Stimulated activated CD8-positive, alpha-beta memory T cell treated with anti-CD3 and anti-CD28 coated beads, Interleukin-7, amount 100 ng/mL, for 24 hours (primary cell): ENCODE results near the gene PRR13.
"Not testable (repeated sequence)": the region's sequence is repeated elsewhere in the genome, so short reads cannot be mapped to it uniquely, and the experiment has no call there.

Experiments
- DNase-seq: peaks from one replicate; pipeline ENCODE4 v3.0.0-alpha.2; 2020; ENCODE audit warnings: low read depth

Gene PRR13

GRCh38 chr12:53439582-53439981, 2.0 kb upstream of the PRR13 start:
- DNase-seq: not testable (repeated sequence)

DNA sequence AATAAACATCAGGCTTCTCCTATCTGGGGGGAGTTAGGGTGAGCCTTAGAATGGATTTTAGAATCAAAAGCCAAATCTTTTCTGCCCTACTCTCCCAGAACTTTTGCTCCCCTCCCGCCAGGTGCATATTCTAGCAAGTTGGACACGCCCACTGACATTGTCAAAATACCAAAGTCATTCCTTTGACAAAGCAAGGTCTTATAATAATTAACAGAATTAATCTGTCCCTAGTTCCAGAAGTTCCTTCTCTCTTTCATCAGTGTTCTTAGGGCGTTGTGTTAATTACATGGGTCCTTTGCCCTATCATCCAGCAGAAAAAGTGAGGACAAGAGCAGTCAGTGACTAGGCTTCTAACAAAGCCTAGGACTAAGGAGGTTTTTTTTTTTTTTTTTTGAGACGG, 2.4 kb downstream of the PRR13 start:
- no peak for DNase-seq

DNA sequence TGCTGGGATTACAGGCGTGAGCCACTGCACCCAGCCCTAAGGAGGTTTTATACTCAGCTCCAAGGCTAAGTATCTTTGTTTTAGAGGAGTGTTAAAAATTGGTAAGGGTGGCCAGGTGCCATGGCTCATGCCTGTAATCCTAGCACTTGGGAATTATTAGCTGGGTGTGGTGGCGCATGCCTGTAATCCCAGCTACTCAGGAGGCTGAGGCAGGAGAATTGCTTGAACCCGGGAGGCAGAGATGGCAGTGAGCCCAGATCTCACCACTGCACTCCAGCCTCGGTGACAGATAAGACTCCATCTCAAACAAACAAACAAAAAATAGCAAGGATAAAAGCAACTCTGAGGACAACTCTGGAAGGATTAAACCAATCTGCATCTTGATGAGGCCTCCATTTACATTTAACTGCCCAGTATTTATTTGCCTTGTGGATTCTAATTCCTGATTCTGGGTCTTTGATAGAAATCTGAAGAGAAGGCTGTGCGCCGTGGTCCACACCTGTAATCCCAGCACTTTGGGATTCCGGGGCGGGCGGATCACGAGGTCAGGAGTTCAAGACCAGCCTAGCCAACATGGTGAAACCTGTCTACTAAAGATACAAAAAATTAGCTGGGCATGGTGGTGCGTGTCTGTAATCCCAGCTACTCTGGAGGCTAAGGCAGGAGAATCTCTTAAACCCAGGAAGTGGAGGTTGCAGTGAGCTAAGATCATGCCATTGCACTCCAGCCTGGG, 3.2 kb downstream of the PRR13 start:
- DNase-seq: not testable (repeated sequence)

DNA sequence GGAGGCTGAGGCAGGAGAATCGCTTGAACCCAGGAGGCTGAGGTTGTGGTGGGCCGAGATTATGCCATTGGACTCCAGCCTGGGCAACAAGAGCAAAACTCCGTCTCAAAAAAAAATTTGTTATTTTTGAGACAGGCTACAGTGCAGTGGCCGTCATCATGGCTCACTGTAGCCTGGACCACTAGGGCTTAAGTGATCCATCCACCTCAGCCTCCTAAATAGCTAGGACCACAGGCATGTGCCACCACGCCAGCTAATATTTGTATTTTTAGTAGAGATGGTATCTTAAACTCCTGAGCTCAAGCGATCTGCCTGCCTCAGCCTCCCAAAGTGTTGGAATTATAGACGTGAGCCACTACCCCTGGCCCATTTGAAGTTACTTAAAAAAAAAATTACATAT, 9.4 kb downstream of the PRR13 start:
- DNase-seq: no peak

GRCh38 chr12:53451661-53452158, 10.2 kb downstream of the PRR13 start, which contains the start of gene PCBP2:
TSS of gene PCBP2 (plus strand) at chr12:53452102. CDS start at chr12:53454801, 2,699 bp downstream.
- peak; percentile 89 for DNase-seq

DNA sequence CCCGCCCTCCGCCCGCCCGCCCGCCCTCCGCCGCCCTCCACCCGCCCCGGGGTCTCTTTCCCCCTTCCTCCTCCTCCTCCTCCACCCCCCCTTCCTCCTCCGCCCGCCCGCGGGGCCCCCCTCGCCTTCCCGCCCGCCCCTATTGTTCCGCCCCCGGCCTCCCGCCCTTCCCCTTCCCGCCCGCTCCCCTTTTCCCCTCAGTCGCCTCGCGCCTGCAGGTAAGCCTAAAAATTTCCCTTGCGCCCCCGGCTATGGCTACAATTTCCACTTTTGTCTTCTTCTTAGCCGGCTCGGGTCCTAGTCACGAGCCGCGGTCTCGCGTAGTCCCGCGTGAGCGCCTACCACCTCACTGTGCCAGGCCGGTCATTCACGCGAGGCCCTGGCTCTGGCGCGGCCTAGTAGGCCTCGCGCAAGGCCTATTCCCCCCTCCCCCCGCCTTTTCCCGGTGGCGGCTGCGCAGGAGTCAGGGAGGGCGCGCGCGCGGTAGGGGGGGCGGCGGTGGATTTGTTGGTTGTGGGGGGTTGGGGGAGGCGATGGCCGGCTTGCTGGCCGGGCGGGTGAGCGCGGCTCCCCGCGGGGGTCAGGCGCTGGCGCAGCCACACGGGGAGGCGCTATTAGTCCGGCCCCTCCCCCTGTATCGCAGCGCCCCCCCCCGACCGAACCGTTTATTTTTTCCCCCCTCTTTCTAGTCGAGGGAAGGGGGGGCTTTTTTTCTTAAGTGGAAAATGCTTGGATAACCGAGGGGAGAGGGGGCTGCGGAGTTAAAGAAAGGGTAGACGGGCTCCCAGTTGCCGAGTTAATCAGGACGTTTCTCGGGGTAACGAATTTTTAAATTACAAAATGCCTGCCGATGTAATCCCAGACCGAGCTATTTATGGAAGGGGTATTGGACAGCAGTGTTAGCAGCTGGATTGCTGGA, 10.9 kb downstream of the PRR13 start:
- DNase-seq: peak; percentile 49

DNA sequence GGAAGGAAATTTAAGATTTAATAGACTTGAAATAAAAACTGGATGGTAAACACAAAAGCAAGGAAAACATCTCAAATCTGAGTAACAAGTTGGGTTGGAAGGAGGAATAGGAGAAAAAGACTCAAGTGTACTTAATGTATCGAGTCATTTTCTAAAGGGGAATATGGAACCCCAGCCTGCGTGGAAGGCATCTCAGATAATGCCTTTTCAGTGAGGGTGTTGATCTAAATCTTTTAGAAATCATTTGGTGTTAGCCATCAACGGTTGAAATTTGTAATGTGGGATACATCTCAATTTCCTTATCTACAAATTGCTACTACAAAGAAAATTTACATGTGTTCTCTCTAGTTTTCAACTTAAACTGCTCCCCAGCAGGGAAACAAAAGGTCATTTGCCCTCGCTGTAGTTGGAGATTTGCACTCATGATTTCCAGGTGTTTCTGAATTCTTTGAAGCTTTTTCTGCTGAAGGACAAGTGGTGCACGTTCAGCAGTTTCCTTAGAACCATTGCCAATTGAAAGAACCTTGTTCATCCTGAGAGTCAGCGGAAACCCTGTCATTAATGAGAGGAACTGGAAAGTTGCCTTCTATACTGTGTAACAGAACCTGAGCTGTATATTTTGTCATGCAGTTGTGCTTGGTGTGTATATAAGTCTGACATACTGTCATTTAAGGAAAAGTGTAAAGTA, 12.6 kb downstream of the PRR13 start:
- DNase-seq: no peak

- no peak for DNase-seq
These were observed 13.2 kb downstream of the PRR13 start for GRCh38 chr12:53454707-53455106.

- no peak for DNase-seq
These were observed 15.3 kb downstream of the PRR13 start for GRCh38 chr12:53456654-53457366.

GRCh38 chr12:53459097-53459496, 17.6 kb downstream of the PRR13 start:
- no peak for DNase-seq

- no peak for DNase-seq
These were observed 19.5 kb downstream of the PRR13 start for GRCh38 chr12:53461059-53461458.

GRCh38 chr12:53461591-53461990, 20.1 kb downstream of the PRR13 start:
- no peak for DNase-seq

GRCh38 chr12:53462935-53463334, 21.4 kb downstream of the PRR13 start:
- DNase-seq: no peak

GRCh38 chr12:53463802-53464560, 22.4 kb downstream of the PRR13 start:
- no peak for DNase-seq

DNA sequence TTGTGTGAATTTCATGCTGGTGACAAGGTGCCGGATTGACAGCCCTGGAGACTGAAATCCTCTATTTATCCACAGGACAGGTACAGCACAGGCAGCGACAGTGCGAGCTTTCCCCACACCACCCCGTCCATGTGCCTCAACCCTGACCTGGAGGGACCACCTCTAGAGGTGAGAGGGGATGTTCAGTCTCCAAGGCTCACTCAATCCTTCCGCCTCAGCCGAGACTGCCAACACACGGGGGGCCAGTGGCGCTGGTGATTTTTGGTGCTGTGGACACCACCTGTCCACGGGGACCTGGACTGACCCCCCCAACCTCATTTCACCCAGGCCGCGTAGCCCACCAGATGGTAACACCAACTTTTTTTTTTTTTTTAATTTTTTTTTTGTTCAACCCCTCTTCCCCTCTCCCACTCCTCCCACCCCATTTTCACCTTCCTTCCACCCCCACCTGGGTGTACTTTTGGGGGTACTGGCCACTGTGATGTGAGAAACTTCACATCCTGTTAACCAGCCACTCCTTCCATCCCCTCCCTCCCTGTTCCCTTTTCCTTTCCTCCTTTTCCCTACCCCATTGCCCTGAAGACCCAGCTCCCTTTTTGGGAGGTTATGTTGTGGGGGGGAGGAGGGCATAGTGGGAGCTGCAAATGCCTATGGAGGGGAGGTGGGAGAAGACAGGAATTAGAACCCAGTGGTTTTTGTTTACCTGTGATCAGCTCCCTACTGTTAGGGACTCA, 23.3 kb downstream of the PRR13 start:
- DNase-seq: no peak

DNA sequence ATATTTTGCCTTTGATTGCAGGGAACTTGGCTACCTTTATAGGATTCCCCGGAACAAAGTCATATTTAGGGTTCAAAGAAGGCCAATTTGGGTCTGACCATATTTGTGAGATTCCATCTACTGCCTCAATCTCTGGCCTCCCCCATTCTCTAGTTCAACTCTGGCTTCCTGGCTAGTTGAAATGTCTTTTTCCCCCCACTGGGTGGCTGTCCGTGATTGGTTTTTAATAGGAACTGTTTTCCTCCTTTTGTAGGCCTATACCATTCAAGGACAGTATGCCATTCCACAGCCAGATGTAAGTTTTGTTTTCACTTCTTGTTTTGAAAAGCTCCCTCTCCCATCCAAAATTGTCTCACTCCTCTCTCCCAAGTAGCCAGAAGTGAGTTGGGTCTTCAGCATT, 24.1 kb downstream of the PRR13 start:
- no peak for DNase-seq

DNA sequence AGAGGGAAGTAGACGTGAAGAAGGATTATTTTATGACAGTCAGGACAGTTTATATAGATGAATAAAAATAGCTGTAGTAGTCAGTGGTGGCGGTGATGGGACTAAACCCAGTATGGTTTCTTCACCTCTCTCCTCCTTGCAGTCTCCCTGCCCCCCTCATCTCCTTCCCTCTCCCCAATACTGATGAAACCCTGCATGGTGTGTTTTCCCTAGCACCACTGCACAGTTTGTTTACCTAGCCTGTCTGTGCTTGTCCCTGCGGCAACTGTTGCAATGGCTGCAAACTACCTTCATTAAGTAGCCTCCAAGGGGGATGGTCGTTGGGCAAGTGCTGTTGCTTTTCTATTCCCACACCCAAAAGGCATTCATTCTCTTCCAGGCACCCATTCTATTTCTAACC, 25.1 kb downstream of the PRR13 start:
- DNase-seq: no peak

DNA sequence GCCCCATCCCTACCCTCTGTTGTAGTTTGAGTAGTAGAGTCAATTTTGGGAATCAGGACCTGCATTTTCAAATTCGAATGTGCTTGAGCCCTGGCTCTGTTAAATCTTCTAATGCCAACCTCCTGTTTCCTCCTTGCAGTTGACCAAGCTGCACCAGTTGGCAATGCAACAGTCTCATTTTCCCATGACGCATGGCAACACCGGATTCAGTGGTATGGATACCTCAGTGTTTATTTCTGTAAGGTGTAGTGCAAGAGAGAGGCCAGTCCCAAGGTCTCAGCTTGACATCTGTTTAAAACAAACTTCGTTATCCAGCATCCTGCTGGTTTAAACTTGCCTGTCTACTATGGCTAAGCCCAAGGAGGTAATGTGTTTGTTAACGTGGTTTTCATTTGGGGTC, 25.5 kb downstream of the PRR13 start:
- no peak for DNase-seq

DNA sequence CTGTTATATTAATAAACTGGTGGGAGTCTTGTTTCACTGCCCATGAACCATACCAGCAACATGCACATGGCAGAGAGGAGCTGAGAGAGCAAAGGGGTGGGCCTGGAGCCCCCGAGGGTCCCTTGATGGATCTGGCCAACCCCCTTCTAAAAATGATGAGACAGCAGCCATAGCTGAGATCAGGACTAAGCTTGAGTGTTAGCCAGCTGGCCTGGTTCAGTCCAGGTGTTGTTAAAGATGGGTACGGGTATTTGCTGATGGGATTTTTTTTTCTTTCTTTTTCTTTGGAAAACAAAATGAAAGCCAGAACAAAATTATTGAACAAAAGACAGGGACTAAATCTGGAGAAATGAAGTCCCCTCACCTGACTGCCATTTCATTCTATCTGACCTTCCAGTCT, 26.3 kb downstream of the PRR13 start:
- DNase-seq: no peak

DNA sequence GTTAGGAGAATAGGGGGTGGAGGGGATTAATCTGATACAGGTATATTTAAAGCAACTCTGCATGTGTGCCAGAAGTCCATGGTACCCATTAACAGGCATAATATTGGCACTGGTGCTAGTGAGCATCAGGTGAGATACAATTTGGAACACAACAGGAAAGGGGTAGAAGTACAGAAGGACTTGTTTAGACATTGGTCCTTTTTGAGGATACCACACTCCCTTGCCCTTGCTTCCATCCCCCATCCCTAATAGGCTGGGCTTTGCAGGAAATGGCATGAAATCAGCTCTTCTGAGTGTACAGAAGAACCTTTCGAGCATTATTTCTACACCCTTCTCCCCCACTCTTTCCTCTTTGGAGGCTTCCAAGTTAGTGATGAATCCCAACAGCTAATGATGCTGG, 26.7 kb downstream of the PRR13 start:
- no peak for DNase-seq
